ENCODE data around the gene ARHGEF7.

ARHGEF7 gene

GRCh38 chr13:111327730-111328573, 212.8 kb downstream of the ARHGEF7 start:
- no peak for TF ChIP-seq CTCF (IDR thresholded peaks at IDR 0.05; ENCODE audit: control insufficient read depth, extremely low read depth, insufficient read depth)
- no peak for DNase-seq (ENCODE audit: low read depth)
- H3K4me3 ChIP-seq (ENCODE audit: low read depth, low read length) = no peak overlapping the region

- DNase-seq (ENCODE audit: low read depth) = no peak
- no peak overlapping the region for H3K4me3 ChIP-seq (ENCODE audit: low read depth, low read length)
- no peak for TF ChIP-seq CTCF (IDR thresholded peaks at IDR 0.05; ENCODE audit: control insufficient read depth, extremely low read depth, insufficient read depth)
These were observed 213.7 kb downstream of the ARHGEF7 start for GRCh38 chr13:111328574-111329410.

- DNase-seq (ENCODE audit: low read depth) = no peak
- no peak overlapping the region for H3K4me3 ChIP-seq (ENCODE audit: low read depth, low read length)
- no peak for TF ChIP-seq CTCF (IDR thresholded peaks at IDR 0.05; ENCODE audit: control insufficient read depth, extremely low read depth, insufficient read depth)
These were observed 214.5 kb downstream of the ARHGEF7 start for GRCh38 chr13:111329641-111330040.

- TF ChIP-seq CTCF (IDR thresholded peaks at IDR 0.05; ENCODE audit: control insufficient read depth, extremely low read depth, insufficient read depth) = no peak
- DNase-seq (ENCODE audit: low read depth) = no peak
These were observed 215.0 kb downstream of the ARHGEF7 start for GRCh38 chr13:111330066-111330610.

GRCh38 chr13:111335298-111335697, 220.2 kb downstream of the ARHGEF7 start:
- DNase-seq (ENCODE audit: low read depth) = no peak
- TF ChIP-seq CTCF (IDR thresholded peaks at IDR 0.05; ENCODE audit: control insufficient read depth, extremely low read depth, insufficient read depth) = no peak
- H3K4me3 ChIP-seq (ENCODE audit: low read depth, low read length) = no peak overlapping the region

More at GRCh38 chr13:111330066-111330610, 215.0 kb downstream of the ARHGEF7 start:
- no peak overlapping the region for H3K4me3 ChIP-seq (ENCODE audit: low read depth, low read length)

GRCh38 chr13:111336666-111337065, 221.6 kb downstream of the ARHGEF7 start:
- no peak for DNase-seq (ENCODE audit: low read depth)
- TF ChIP-seq CTCF (IDR thresholded peaks at IDR 0.05; ENCODE audit: control insufficient read depth, extremely low read depth, insufficient read depth) = no peak
- no peak overlapping the region for H3K4me3 ChIP-seq (ENCODE audit: low read depth, low read length)

All from LNCaP clone FGC (cell line).